ENCODE data around the gene KCNK10.

- no peak for TF ChIP-seq CTCF (IDR thresholded peaks at IDR 0.05)
- no peak for TF ChIP-seq POLR2A (IDR thresholded peaks at IDR 0.05)
Observed at GRCh38 chr14:88243946-88244345, 79.1 kb downstream of the KCNK10 start.

Data from ovary (tissue), 3 donors.